Colonic mucosa (tissue), 4 donors: ENCODE data around the gene FIGN. TPM values are rescaled to one million over a fixed set of nuclear protein-coding genes. Genes with fewer than 3 reads are reported as not detected.

Experiments
- DNase-seq: peaks from one replicate; pipeline ENCODE4 v3.0.0-alpha.2; 2020
- H3K27ac ChIP-seq: fragments of 200-600 bp; one replicate; pipeline ENCODE4 v1.8.0; 2021
- H3K27me3 ChIP-seq: fragments of 200-600 bp; one replicate; pipeline ENCODE4 v1.8.0; 2021
- H3K36me3 ChIP-seq: fragments of 200-600 bp; one replicate; pipeline ENCODE4 v1.8.0; 2021
- H3K4me1 ChIP-seq: fragments of 200-600 bp; one replicate; pipeline ENCODE4 v1.8.0; 2021; ENCODE audit warnings: mild to moderate bottlenecking
- H3K4me3 ChIP-seq: fragments of 200-600 bp; one replicate; pipeline ENCODE4 v1.8.0; 2021
- H3K9ac ChIP-seq, 2 donors: one replicate each; pipeline ENCODE4 v1.7.0; 2013; ENCODE audit warnings: control low read depth in 2 of 2, low read depth in 2 of 2, low read length in 2 of 2
- H3K9me3 ChIP-seq: fragments of 200-600 bp; one replicate; pipeline ENCODE4 v1.8.0; 2021
- intact Hi-C: fragments of 100-400 bp; cut with DNase I; formaldehyde crosslinking; loops from one replicate; pipeline ENCODE4 v1.14.1; 2022
- total RNA-seq, 2 donors: library from RNA; stranded (reverse); fragmentation: NEBNext Ultra II Directional in 1 of 2; extraction: Animal tissue kit (Norgen Biotek cat#: 25700) in 1 of 2; gene quantifications; one replicate each; pipeline ENCODE4 v1.2.1, GENCODE V29; 2021
- TF ChIP-seq, protein P1 (sequence below): fragments of 200-600 bp; IDR thresholded peaks from one replicate; pipeline ENCODE4 v1.8.0; 2022; ENCODE audit warnings: antibody characterized with exemption, mild to moderate bottlenecking
- donor health status: healthy.
- donor health status: DM: no; HTN: no; CAD: no.
- donor health status: DM: no; HTN: no; CAD: no.

Gene FIGN, protein sequence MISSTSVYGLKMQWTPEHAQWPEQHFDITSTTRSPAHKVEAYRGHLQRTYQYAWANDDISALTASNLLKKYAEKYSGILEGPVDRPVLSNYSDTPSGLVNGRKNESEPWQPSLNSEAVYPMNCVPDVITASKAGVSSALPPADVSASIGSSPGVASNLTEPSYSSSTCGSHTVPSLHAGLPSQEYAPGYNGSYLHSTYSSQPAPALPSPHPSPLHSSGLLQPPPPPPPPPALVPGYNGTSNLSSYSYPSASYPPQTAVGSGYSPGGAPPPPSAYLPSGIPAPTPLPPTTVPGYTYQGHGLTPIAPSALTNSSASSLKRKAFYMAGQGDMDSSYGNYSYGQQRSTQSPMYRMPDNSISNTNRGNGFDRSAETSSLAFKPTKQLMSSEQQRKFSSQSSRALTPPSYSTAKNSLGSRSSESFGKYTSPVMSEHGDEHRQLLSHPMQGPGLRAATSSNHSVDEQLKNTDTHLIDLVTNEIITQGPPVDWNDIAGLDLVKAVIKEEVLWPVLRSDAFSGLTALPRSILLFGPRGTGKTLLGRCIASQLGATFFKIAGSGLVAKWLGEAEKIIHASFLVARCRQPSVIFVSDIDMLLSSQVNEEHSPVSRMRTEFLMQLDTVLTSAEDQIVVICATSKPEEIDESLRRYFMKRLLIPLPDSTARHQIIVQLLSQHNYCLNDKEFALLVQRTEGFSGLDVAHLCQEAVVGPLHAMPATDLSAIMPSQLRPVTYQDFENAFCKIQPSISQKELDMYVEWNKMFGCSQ
- total RNA-seq: under 1 TPM; 0.58 to 0.89 TPM

DNA sequence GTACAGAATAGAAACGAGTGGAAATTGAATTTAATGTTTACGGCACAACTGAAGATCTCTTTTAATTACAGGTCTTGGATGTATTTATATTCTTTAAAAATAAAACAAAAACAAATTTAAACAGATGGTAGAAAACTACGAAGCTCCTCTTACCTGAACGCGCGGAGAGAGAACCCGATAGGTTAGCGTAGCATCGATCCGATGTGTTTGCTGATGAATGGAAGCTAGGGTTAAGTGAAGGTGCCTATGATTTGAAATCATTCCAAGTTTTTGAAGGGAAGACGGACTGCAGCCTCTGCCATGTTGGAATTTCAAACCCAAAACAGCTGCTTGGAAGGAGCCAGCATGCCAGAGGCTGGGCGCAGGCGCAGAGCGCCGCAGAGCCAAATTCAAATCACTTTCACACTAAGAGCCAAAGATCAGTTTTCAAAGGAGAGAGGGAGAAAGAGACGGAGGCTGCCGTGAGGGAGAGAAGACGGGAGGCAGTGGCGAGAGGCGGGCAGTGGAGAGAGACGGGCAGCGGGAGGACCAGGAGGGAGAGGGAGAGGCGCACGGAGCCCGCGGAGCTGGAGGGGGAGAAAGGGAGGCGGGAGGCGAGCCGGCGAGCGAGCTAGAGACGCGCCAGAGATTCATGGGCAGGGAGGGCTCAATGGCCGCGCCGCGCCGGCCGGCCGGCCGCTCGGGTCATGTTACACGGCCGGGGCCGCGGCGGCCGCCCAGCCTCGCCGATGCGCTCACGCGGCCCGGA lies at the start of gene FIGN:
Gene FIGN, minus strand, starts transcription at position 324 of the 748 bp plus-strand sequence. CDS start 1,081 bp downstream, outside the sequence.
- peak within 1 kb of the TSS; percentile 43 for H3K4me3 ChIP-seq
- intact Hi-C loops: no loop called here
- TF ChIP-seq, protein P1, sequence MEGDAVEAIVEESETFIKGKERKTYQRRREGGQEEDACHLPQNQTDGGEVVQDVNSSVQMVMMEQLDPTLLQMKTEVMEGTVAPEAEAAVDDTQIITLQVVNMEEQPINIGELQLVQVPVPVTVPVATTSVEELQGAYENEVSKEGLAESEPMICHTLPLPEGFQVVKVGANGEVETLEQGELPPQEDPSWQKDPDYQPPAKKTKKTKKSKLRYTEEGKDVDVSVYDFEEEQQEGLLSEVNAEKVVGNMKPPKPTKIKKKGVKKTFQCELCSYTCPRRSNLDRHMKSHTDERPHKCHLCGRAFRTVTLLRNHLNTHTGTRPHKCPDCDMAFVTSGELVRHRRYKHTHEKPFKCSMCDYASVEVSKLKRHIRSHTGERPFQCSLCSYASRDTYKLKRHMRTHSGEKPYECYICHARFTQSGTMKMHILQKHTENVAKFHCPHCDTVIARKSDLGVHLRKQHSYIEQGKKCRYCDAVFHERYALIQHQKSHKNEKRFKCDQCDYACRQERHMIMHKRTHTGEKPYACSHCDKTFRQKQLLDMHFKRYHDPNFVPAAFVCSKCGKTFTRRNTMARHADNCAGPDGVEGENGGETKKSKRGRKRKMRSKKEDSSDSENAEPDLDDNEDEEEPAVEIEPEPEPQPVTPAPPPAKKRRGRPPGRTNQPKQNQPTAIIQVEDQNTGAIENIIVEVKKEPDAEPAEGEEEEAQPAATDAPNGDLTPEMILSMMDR: no peak
- H3K27me3 ChIP-seq: peaks cover 8% of the 10 kb centered on the region
- peak; percentile 47 for DNase-seq
- peak within 1 kb of the TSS; percentile 36 to 66 for H3K9ac ChIP-seq
- H3K4me1 ChIP-seq: no peaks in the 10 kb centered on the region
- no peaks in the 10 kb centered on the region for H3K9me3 ChIP-seq
- peak within 1 kb of the TSS; percentile 68 for H3K27ac ChIP-seq
- H3K36me3 ChIP-seq: no peaks in the 10 kb centered on the region

DNA sequence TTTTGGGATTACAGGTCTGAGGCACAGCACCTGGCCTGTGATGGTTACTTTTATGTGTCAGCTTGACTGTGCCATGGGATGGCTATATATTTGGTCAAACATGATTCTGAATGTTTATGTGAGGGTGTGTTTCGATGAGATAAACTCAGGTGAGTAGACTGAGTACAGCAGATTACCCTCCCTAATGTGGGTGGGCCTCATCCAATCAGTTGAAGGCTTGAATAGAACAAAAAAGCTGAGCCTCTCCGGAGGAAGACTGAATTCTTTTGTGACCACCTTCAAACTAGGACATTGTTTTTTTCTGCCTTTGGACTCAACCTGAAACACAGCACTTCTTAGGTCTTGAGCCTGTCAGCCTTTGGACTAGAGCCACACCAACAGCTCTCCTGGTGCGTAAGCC lies 49.4 kb upstream of the FIGN start:
- Histone ChIP-seq H3K4me3 (no peak overlapping the region), H3K4me1 (no peaks in the 10 kb centered on the region), H3K27ac (no peak overlapping the region), H3K9ac (no peak overlapping the region), H3K36me3 (no peaks in the 10 kb centered on the region), H3K27me3 (no peaks in the 10 kb centered on the region), H3K9me3 (no peaks in the 10 kb centered on the region)
- TF ChIP-seq, protein P1: no peak
- DNase-seq: no peak
- intact Hi-C loops: no loop called here

DNA sequence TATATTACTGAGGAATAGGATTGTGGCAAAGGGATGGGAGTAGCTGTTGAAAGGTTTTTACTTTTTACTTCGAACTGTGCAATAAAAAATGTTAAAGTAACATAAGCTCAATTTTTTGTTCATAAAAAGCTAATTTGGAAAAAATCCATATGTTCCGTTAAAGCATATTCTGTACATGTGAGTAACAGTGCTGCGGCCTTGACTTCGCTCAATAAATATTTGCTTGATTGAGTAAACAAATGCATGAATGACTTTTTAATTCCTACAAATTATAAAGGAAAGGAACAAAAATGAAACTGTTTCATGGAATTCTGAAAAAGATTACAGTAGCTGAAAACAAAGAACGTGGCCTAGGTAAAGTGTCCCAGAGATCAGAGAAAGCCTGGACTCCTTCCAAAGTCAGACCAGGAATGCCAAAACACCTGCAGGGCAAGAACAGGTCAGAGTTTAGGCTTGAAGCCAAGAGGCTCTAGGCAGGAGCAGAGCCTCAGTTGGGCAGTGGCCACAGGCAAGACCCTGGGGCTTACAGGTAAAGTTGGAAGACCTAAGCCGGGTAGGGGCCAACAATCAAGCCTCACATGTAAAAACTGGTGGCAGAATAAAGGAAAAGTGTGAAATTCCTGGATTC lies 44.3 kb upstream of the FIGN start:
- DNase-seq: no peak
- Histone ChIP-seq H3K4me1 (no peaks in the 10 kb centered on the region), H3K27me3 (no peaks in the 10 kb centered on the region), H3K9me3 (no peaks in the 10 kb centered on the region), H3K9ac (no peak overlapping the region), H3K36me3 (no peaks in the 10 kb centered on the region), H3K4me3 (no peak overlapping the region), H3K27ac (no peak overlapping the region)
- TF ChIP-seq, protein P1: no peak
- intact Hi-C loops: no loop called here

DNA sequence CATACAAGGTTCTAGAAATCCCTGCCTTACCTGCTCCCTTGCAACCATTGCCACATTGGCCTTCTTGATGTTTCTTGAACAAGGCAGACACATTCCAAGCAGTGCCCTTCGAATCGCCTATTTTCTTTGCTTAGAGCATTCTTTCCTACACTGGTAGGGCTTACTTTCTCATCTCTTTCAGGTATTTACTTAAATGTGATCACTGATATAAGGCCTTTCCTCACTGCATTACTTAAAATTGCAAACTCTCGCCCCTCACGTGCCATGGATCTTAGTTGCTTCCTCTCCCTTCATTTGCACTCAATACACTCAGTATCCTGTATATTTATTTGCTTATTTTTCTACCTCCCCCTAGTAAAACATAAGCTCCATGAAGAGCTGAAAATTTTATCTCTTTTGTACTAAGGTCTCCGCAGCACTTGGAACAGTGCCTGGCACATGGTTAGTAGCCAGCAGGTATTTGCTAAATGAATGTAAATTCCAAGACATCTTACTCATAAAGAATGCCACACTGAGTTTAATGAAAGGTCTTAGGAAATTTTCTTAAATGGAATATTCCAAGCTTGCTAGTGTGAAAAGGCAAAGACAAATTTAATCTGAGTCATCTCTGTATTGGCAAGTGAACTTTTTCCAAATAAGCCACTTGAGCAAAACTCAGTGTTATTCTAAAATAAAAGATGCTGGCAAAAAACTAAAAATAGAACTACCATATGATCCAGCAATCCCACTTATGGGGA lies 42.4 kb upstream of the FIGN start:
- no peak overlapping the region for H3K4me3 ChIP-seq
- DNase-seq: no peak
- TF ChIP-seq, protein P1: no peak
- intact Hi-C loops: no loop called here
- no peaks in the 10 kb centered on the region for H3K9me3 ChIP-seq
- no peaks in the 10 kb centered on the region for H3K36me3 ChIP-seq
- H3K4me1 ChIP-seq: no peaks in the 10 kb centered on the region
- no peaks in the 10 kb centered on the region for H3K27me3 ChIP-seq
- H3K9ac ChIP-seq: no peak overlapping the region
- H3K27ac ChIP-seq: no peak overlapping the region
